GM18861 (cell line): ENCODE data around the gene WSCD1.

Experiments used
- ATAC-seq: cut with Tn5 transposase; IDR thresholded peaks from one replicate; pipeline ENCODE4 v1.9.1; 2021; ENCODE audit not compliant: unreplicated experiment

The WSCD1 gene

GRCh38 chr17:6059406-6059805 lies 10.8 kb upstream of the WSCD1 start:
- ATAC-seq, result no peak

DNA sequence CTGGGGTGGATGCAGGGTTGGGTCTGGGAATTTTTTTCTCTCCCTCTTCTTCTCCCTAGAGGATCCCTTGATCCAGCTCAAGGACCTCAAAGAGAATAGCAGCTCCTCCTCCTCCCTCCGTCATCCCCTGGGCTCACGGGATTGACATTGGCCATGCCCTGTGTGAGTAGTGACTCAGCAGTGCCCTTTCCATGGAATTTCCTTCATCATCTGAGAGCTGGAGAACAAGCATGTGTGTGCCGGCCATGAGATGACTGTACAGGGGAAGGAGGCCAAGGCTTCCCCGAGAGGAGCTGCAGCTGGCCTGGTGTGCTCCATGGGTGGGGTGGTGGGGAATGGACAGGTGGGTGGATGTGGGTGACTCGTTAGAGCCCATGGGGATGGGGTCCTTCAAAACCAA lies 8.9 kb upstream of the WSCD1 start:
- ATAC-seq, result no peak

DNA sequence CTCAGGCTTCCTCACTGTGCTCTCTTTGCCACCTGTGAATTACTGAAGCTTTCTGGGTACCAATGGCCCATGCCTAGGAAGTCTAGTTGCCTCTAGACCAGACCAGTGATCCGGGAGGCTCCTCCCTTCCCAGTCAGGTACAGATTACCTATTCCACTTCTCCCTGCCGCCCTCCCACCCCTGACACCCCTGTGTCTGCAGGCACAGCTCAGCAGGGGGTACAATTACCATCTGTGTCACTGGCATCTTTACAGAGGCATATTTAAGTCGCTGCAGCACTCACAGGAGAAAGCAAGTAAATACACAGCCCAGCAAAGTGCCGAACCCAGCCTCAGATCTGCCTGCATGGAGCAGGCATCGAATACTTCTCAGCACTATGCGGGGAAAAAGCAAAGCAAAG lies 5.3 kb upstream of the WSCD1 start:
- ATAC-seq, result no peak

DNA sequence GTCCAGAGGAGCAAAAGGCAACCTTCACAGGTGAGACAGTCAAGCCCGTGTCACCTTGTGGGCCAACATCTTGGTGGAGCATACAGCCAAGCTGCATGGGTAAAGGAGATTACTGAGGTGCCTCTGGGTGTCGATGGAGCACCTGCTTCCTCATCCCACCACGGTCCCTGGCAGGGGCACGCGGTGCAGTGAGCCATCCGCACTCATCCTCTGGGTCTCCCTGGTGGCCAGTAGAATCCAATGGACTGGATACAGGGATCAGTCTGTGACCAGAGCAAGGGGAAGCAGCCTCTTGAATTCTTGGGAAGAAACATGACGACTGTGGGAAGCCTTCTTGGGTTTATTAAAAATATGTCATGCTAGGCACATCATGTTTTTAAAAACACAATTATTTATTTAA lies 4.8 kb upstream of the WSCD1 start:
- no peak for ATAC-seq

- no peak for ATAC-seq
Measured at GRCh38 chr17:6066183-6066948, 3.8 kb upstream of the WSCD1 start.

- no peak for ATAC-seq
Measured at GRCh38 chr17:6067060-6067459, 3.1 kb upstream of the WSCD1 start.

DNA sequence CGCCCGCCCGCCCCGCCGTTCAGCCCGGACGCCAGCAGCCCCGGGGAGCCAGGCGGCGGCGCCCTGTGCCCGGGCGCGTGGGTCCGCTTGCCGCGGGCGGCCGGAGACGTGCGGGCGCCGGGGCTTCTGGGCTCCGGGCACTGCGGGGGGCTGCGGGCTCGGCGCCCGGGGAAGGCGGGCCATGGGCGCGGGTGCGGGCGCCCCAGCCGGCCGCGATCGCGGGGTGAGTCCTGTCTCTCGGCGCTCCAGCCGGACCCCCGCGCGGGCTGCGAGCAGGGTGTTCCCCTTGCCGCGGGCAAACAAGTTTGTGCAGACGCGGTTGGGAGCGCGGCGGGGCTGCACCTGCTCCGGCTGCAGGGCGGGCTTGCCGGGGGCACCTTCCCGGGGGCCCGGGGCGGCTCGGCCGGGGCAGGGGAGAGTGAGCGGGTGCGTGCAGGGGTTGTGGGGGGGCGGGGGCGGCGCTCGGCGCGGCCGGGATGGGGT lies 292 bp downstream of the WSCD1 start:
- no peak for ATAC-seq

- ATAC-seq, result no peak
Measured at GRCh38 chr17:6070913-6071511, 833 bp downstream of the WSCD1 start.

GRCh38 chr17:6071528-6072065 lies 1.4 kb downstream of the WSCD1 start:
- no peak for ATAC-seq

DNA sequence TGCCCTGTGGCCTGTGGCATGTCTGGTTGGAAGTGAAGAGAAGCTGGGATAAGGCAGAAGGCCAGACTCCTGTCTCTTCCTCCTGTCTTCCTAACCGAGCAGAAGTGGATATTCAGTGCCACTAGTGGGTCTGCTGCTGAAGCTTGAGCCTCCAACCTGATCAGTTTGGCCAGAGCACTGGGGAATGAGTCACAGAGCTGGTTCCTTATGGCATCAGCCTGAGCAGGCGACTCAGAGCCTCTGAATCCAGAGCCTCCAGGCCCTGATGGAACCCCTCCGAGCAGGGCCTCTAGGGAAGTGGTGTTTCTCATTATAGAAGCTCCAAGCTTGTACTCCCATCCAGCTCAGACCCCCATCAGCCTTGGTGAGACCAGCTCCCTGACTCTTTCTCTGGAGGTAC lies 2.0 kb downstream of the WSCD1 start:
- no peak for ATAC-seq

- ATAC-seq, result no peak
Measured at GRCh38 chr17:6072611-6073010, 2.4 kb downstream of the WSCD1 start.

GRCh38 chr17:6073620-6074019 lies 3.4 kb downstream of the WSCD1 start:
- ATAC-seq, result no peak

- no peak for ATAC-seq
Measured at GRCh38 chr17:6075050-6075449, 4.9 kb downstream of the WSCD1 start.

- no peak for ATAC-seq
Measured at GRCh38 chr17:6075845-6076244, 5.7 kb downstream of the WSCD1 start.

- no peak for ATAC-seq
Measured at GRCh38 chr17:6077752-6078151, 7.6 kb downstream of the WSCD1 start.

- ATAC-seq, result no peak
Measured at GRCh38 chr17:6078458-6078871, 8.3 kb downstream of the WSCD1 start.

GRCh38 chr17:6079155-6079888 lies 9.1 kb downstream of the WSCD1 start:
- no peak for ATAC-seq

DNA sequence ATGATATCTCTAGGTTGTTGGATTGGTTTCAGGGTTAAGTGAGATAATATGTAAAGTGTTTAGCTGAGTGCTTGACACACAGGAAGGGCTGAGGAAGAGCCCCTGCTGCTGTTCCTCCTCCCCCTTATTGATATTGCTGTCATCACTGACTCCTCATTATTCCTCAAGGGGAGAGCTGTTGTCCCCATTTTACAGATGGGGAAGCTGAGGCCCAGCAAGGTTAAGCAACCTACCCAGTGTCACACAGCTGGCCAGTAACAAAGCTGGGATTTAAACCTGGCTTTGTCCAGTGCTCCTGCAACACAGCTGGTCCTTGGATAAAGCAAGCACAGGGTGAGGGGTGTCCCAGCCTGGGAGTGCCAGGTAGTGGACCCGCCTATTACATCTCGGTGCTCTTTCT lies 9.8 kb downstream of the WSCD1 start:
- no peak for ATAC-seq

GRCh38 chr17:6080711-6081430 lies 10.7 kb downstream of the WSCD1 start:
- ATAC-seq, result no peak

GRCh38 chr17:6082335-6082734 lies 12.2 kb downstream of the WSCD1 start:
- no peak for ATAC-seq
